Measurements from ENCODE around the gene PCCA. TPM values are rescaled to one million over a fixed set of nuclear protein-coding genes. Genes with fewer than 3 reads are reported as not detected.
A peak's percentile ranks its signal among the peaks of the same experiment; 100 is the strongest.

PCCA gene
- total and polyA plus RNA-seq, 4 donors = 30.1 to 160 (median 76.3) TPM

- Histone ChIP-seq H3K4me3 (ENCODE audit: low read depth in 1 of 3, low read length in 3 of 3) (no peak overlapping the region), H3K27me3 (ENCODE audit: control insufficient read depth in 4 of 4, insufficient read depth in 4 of 4, low read length in 3 of 4) (no peaks in the 10 kb centered on the region), H3K9me3 (ENCODE audit: control insufficient read depth in 4 of 4, low read length in 3 of 4) (no peaks in the 10 kb centered on the region), H3K27ac (ENCODE audit: low read depth in 1 of 2, low read length in 2 of 2) (no peak overlapping the region), H3K9ac (ENCODE audit: low read depth in 1 of 2, low read length in 2 of 2) (no peak overlapping the region), H3K4me1 (ENCODE audit: control insufficient read depth in 4 of 4, insufficient read depth in 4 of 4, low read length in 3 of 4) (peaks cover 4 to 43% (median 28%) of the 10 kb centered on the region in 4 donors), H3K36me3 (ENCODE audit: control insufficient read depth in 4 of 4, insufficient read depth in 3 of 4, low read depth in 1 of 4, low read length in 3 of 4) (peaks cover 0 to 3% (median under 1%) of the 10 kb centered on the region in 4 donors)
- WGBS = 2% methylated on average over 5 of the region's 5 CpGs
- peak; percentile 75 for DNase-seq (ENCODE audit: low spot score)
- TF ChIP-seq RAD21 (IDR thresholded peaks at IDR 0.05) (peak; percentile 98 to 99), GABPA (IDR thresholded peaks at IDR 0.05 in 1 of 2, conservative IDR thresholded peaks at IDR 0.05 in 1 of 2) (no peak), EGR1 (IDR thresholded peaks at IDR 0.05; ENCODE audit: low read depth in 2 of 2) (no peak)
- TF ChIP-seq, protein P1, sequence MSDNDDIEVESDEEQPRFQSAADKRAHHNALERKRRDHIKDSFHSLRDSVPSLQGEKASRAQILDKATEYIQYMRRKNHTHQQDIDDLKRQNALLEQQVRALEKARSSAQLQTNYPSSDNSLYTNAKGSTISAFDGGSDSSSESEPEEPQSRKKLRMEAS (IDR thresholded peaks at IDR 0.05) = no peak
- TF ChIP-seq, protein P2, sequence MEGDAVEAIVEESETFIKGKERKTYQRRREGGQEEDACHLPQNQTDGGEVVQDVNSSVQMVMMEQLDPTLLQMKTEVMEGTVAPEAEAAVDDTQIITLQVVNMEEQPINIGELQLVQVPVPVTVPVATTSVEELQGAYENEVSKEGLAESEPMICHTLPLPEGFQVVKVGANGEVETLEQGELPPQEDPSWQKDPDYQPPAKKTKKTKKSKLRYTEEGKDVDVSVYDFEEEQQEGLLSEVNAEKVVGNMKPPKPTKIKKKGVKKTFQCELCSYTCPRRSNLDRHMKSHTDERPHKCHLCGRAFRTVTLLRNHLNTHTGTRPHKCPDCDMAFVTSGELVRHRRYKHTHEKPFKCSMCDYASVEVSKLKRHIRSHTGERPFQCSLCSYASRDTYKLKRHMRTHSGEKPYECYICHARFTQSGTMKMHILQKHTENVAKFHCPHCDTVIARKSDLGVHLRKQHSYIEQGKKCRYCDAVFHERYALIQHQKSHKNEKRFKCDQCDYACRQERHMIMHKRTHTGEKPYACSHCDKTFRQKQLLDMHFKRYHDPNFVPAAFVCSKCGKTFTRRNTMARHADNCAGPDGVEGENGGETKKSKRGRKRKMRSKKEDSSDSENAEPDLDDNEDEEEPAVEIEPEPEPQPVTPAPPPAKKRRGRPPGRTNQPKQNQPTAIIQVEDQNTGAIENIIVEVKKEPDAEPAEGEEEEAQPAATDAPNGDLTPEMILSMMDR (IDR thresholded peaks at IDR 0.05; ENCODE audit: low read depth, low read length, missing input control) = peak; percentile 91
These were observed 426.0 kb downstream of the PCCA start for GRCh38 chr13:100514788-100515409.

- Histone ChIP-seq H3K4me1 (ENCODE audit: control insufficient read depth in 4 of 4, insufficient read depth in 4 of 4, low read length in 3 of 4) (peaks cover 4 to 43% (median 28%) of the 10 kb centered on the region in 4 donors), H3K36me3 (ENCODE audit: control insufficient read depth in 4 of 4, insufficient read depth in 3 of 4, low read depth in 1 of 4, low read length in 3 of 4) (peaks cover 0 to 3% (median under 1%) of the 10 kb centered on the region in 4 donors), H3K27me3 (ENCODE audit: control insufficient read depth in 4 of 4, insufficient read depth in 4 of 4, low read length in 3 of 4) (no peaks in the 10 kb centered on the region), H3K27ac (ENCODE audit: low read depth in 1 of 2, low read length in 2 of 2) (no peak overlapping the region), H3K4me3 (ENCODE audit: low read depth in 1 of 3, low read length in 3 of 3) (no peak overlapping the region), H3K9me3 (ENCODE audit: control insufficient read depth in 4 of 4, low read length in 3 of 4) (no peaks in the 10 kb centered on the region), H3K9ac (ENCODE audit: low read depth in 1 of 2, low read length in 2 of 2) (no peak overlapping the region)
- DNase-seq (ENCODE audit: low spot score) = no peak
- 83% methylated on average over 20 of the region's 20 CpGs for WGBS
- TF ChIP-seq, protein P3, sequence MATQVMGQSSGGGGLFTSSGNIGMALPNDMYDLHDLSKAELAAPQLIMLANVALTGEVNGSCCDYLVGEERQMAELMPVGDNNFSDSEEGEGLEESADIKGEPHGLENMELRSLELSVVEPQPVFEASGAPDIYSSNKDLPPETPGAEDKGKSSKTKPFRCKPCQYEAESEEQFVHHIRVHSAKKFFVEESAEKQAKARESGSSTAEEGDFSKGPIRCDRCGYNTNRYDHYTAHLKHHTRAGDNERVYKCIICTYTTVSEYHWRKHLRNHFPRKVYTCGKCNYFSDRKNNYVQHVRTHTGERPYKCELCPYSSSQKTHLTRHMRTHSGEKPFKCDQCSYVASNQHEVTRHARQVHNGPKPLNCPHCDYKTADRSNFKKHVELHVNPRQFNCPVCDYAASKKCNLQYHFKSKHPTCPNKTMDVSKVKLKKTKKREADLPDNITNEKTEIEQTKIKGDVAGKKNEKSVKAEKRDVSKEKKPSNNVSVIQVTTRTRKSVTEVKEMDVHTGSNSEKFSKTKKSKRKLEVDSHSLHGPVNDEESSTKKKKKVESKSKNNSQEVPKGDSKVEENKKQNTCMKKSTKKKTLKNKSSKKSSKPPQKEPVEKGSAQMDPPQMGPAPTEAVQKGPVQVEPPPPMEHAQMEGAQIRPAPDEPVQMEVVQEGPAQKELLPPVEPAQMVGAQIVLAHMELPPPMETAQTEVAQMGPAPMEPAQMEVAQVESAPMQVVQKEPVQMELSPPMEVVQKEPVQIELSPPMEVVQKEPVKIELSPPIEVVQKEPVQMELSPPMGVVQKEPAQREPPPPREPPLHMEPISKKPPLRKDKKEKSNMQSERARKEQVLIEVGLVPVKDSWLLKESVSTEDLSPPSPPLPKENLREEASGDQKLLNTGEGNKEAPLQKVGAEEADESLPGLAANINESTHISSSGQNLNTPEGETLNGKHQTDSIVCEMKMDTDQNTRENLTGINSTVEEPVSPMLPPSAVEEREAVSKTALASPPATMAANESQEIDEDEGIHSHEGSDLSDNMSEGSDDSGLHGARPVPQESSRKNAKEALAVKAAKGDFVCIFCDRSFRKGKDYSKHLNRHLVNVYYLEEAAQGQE (IDR thresholded peaks at IDR 0.05) = no peak
- TF ChIP-seq HNF4A (conservative IDR thresholded peaks at IDR 0.05) = no peak
- TF ChIP-seq, protein P4, sequence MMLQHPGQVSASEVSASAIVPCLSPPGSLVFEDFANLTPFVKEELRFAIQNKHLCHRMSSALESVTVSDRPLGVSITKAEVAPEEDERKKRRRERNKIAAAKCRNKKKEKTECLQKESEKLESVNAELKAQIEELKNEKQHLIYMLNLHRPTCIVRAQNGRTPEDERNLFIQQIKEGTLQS (IDR thresholded peaks at IDR 0.05) = no peak
- no peak for TF ChIP-seq SP1 (IDR thresholded peaks at IDR 0.05)
- no peak for TF ChIP-seq EGR1 (IDR thresholded peaks at IDR 0.05; ENCODE audit: low read depth in 2 of 2)
- no peak for TF ChIP-seq JUND (IDR thresholded peaks at IDR 0.05)
- TF ChIP-seq, protein P1 (IDR thresholded peaks at IDR 0.05) = no peak
- no peak for TF ChIP-seq RAD21 (IDR thresholded peaks at IDR 0.05)
- TF ChIP-seq ZBTB33 (IDR thresholded peaks at IDR 0.05) = no peak
- no peak for TF ChIP-seq FOXA1 (IDR thresholded peaks at IDR 0.05)
- TF ChIP-seq TAF1 (conservative IDR thresholded peaks at IDR 0.05) = no peak
These were observed 426.5 kb downstream of the PCCA start for GRCh38 chr13:100515410-100515800.

Measured in liver (tissue), 9 donors.